GM21825 (cell line): ENCODE results near the gene OOSP3.

ENCODE experiments used
- ATAC-seq: cut with Tn5 transposase; IDR thresholded peaks from one replicate; pipeline ENCODE4 v1.9.1; 2021; ENCODE audit warnings: mild to moderate bottlenecking, moderate library complexity; ENCODE audit not compliant: unreplicated experiment

Gene OOSP3

GRCh38 chr11:59943997-59944714 lies 65.6 kb downstream of the OOSP3 start:
- ATAC-seq = no peak

- ATAC-seq = no peak
Observed at GRCh38 chr11:59944720-59945119, 66.1 kb downstream of the OOSP3 start.
